HG03108 (cell line): Measurements from ENCODE around the gene GASK1A.

Source experiments
- ATAC-seq: cut with Tn5 transposase; IDR thresholded peaks from one replicate; pipeline ENCODE4 v1.9.1; 2021; ENCODE audit warnings: moderate library complexity; ENCODE audit not compliant: unreplicated experiment

GASK1A gene

GRCh38 chr3:43105596-43106292 is 126.6 kb downstream of the GASK1A start, which contains the start of gene POMGNT2:
Gene POMGNT2, minus strand, starts transcription at chr3:43106079. Its CDS starts 24,648 bp downstream, at chr3:43081431.
- peak; percentile 87 for ATAC-seq

- no peak for ATAC-seq
Observed at GRCh38 chr3:43106293-43106628, 127.2 kb downstream of the GASK1A start.
